ENCODE results near the gene KRT83. TPM values are rescaled to one million over a fixed set of nuclear protein-coding genes. Genes with fewer than 3 reads are reported as not detected.

KRT83 gene
- total and polyA plus RNA-seq, 2 of the 13 experiments (the other 11 are each of a cell fraction or from before 2014, with no cell fraction given): not detected

DNA sequence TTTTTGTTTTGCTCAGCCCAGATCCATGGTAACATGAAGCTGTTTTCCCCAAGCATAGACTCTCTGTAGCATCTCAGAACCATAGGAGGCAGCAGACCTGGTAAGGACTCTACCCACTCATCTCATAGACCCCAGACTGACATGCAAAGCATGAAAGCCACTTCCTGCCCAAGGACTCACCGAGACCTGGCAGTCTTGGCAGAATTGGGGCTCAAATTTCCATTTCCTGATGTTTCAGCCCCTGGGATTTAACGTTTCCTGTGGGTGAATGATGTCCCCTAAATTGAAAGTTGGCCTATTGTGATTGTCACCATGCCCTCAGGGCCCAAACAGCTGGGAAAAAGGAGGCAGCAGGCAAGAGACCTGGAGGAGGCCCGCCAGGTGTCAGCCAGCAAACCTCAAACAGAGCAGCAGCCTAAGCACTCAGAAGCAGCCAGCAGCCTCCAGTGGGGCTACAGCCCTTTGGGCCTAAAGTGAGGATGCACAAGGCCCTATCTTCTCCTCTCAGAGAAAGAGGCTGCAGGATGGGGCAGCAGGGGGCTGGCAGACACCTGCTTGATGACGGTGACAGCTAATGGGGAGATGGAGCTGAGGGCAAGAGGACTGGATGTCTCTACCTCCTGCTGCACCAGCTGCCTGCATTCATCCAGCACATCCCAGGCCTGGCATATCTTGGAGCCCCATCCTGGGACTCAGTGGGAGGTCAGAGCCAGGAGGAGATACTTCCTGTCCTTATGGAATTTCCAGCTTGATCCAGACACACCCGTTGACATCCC, 37.6 kb upstream of the KRT83 start:
- H4K20me1 ChIP-seq (ENCODE audit: insufficient read depth, low read length): no peaks in the 10 kb centered on the region
- H2AFZ ChIP-seq (ENCODE audit: low read length): no peak overlapping the region
- no peaks in the 10 kb centered on the region for H3K36me3 ChIP-seq (replicated peaks in 1 of 2; ENCODE audit: control insufficient read depth in 1 of 2, insufficient read depth in 2 of 2, low read length in 2 of 2)
- H3K27ac ChIP-seq (ENCODE audit: extremely low read length, insufficient read depth, low read length): no peak overlapping the region
- ChIA-PET CTCF (ENCODE audit: low intra/inter-chr PET ratio, low total read pairs) (no interaction called here), POLR2A (no interaction called here)
- BruUV-seq (replicated peaks): no TSS peak
- no peaks in the 10 kb centered on the region for H3K9me3 ChIP-seq (ENCODE audit: low read length)
- in situ Hi-C loops (cut with HindIII; ENCODE audit: extremely low pct_ligation_motif_present, low pct_unique_long_range_greater_than_20kb): no loop called here
- ATAC-seq (no peak), DNase-seq (ENCODE audit: low spot score) (no peak), FAIRE-seq (no peak)
- no peaks in the 10 kb centered on the region for H3K79me2 ChIP-seq (ENCODE audit: insufficient read depth, low read length)
- WGBS (ENCODE audit: low lambda C conversion rate): 6% methylated on average over 3 of the region's 5 CpGs
- H3K9ac ChIP-seq (ENCODE audit: insufficient read depth, low read depth, low read length): no peak overlapping the region
- H3K4me3 ChIP-seq (replicated peaks in 1 of 3; ENCODE audit: insufficient read depth in 1 of 3, low read depth in 2 of 3, low read length in 3 of 3): no peak overlapping the region
- TF ChIP-seq MIXL1 (CRISPR knock-in tag; IDR thresholded peaks at IDR 0.05): no peak
- TF ChIP-seq MAFF (IDR thresholded peaks at IDR 0.05; ENCODE audit: low read depth, low read length): no peak
- no peak for TF ChIP-seq KDM6A (CRISPR knock-in tag; IDR thresholded peaks at IDR 0.05; ENCODE audit: low read depth)
- no peak for TF ChIP-seq SSRP1 (CRISPR knock-in tag; IDR thresholded peaks at IDR 0.05)
- TF ChIP-seq E2F1 (CRISPR knock-in tag; IDR thresholded peaks at IDR 0.05): no peak
- no peak for TF ChIP-seq ZNF773 (CRISPR knock-in tag; IDR thresholded peaks at IDR 0.05; ENCODE audit: borderline replicate concordance)
- TF ChIP-seq, protein P1, sequence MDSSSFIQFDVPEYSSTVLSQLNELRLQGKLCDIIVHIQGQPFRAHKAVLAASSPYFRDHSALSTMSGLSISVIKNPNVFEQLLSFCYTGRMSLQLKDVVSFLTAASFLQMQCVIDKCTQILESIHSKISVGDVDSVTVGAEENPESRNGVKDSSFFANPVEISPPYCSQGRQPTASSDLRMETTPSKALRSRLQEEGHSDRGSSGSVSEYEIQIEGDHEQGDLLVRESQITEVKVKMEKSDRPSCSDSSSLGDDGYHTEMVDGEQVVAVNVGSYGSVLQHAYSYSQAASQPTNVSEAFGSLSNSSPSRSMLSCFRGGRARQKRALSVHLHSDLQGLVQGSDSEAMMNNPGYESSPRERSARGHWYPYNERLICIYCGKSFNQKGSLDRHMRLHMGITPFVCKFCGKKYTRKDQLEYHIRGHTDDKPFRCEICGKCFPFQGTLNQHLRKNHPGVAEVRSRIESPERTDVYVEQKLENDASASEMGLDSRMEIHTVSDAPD (CRISPR knock-in tag; IDR thresholded peaks at IDR 0.05): no peak
- TF ChIP-seq ZNF326 (CRISPR knock-in tag; IDR thresholded peaks at IDR 0.05; ENCODE audit: borderline replicate concordance): no peak
- no peak for TF ChIP-seq GTF2F1 (IDR thresholded peaks at IDR 0.05; ENCODE audit: low read length)
- TF ChIP-seq HMG20A (CRISPR knock-in tag; IDR thresholded peaks at IDR 0.05; ENCODE audit: borderline replicate concordance): no peak
- TF ChIP-seq ZNF629 (CRISPR knock-in tag; conservative IDR thresholded peaks at IDR 0.05): no peak
- peaks cover 5% of the 10 kb centered on the region; the same call in 1 of the 2 replicates for H3K4me1 ChIP-seq (ENCODE audit: insufficient read depth, low read length)
- intact Hi-C loops (cut with micrococcal nuclease; ENCODE audit: unreplicated experiment): no loop called here
- H3K27me3 ChIP-seq (ENCODE audit: control insufficient read depth in 1 of 2, insufficient read depth in 2 of 2, low read length in 2 of 2): 0 out of 5 replicates have a peak, but pooled peaks cover 0 to 5% of the 10 kb centered on the region in 2 experiments
- no peak overlapping the region for H3K4me2 ChIP-seq (ENCODE audit: low read depth, low read length)

Data from HepG2 (cell line).